ENCODE data around the gene POU3F3. TPM values are rescaled to one million over a fixed set of nuclear protein-coding genes. Genes with fewer than 3 reads are reported as not detected.

POU3F3 gene
- total RNA-seq, 2 donors from 2014 or later, result not detected

GRCh38 chr2:104862058-104862941 lies 8.4 kb downstream of the POU3F3 start:
- no peak for TF ChIP-seq CTCF (conservative IDR thresholded peaks at IDR 0.05)
- H3K36me3 ChIP-seq (ENCODE audit: control insufficient read depth, insufficient read depth, low read length), result no peaks in the 10 kb centered on the region
- Mint-ChIP-seq H3K36me3 (ENCODE audit: low read depth) (no peaks in the 10 kb centered on the region), H3K4me1 (peaks cover 23% of the 10 kb centered on the region), H3K9me3 (no peaks in the 10 kb centered on the region), H3K27me3 (ENCODE audit: insufficient read depth) (peaks cover 97% of the 10 kb centered on the region), H3K27ac (no peak overlapping the region), H3K4me3 (peak overlapping the region; percentile 57)
- peaks cover 7% of the 10 kb centered on the region for H3K4me1 ChIP-seq (ENCODE audit: control insufficient read depth, insufficient read depth, low read length)
- H3K9ac ChIP-seq (ENCODE audit: extremely low read depth, low read length, poor library complexity, severe bottlenecking), result no peak overlapping the region
- H3K27ac ChIP-seq (ENCODE audit: low read depth, low read length), result peak overlapping the region; percentile 93
- peaks cover 100% of the 10 kb centered on the region for H3K27me3 ChIP-seq (ENCODE audit: control insufficient read depth, insufficient read depth, low read length, poor library complexity, severe bottlenecking)
- 1% methylated on average over 21 to 60 of the region's 60 CpGs for WGBS, 2 experiments (ENCODE audit: insufficient coverage in 1 of 2, insufficient read length in 1 of 2)
- no peaks in the 10 kb centered on the region for H3K9me3 ChIP-seq (ENCODE audit: control insufficient read depth, low read length)
- peak; percentile 87 for DNase-seq
- H3K4me3 ChIP-seq (ENCODE audit: low read length), result peak overlapping the region; percentile 74

DNA sequence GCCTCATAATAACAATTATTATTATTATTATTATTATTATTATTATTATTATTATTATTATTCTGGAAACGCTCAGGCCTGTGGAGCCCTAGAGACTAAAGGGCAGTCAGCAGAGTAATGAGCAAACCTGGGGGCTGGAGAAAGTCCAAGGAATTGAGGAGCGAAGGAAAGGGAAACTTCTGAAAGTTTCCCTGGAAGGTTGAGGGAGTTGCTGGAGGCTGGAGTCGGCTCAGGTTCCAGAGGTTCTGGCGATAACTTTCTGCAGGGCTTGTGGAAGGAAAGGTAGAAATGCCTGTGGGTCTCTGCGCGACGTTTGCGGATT lies 9.2 kb downstream of the POU3F3 start:
- WGBS, 2 experiments (ENCODE audit: insufficient coverage in 1 of 2, insufficient read length in 1 of 2), result 2% methylated on average over 8 of the region's 8 CpGs; no CpG with 5 or more reads in 1 of the 2 experiments
- DNase-seq, result no peak
- no peak for TF ChIP-seq CTCF (conservative IDR thresholded peaks at IDR 0.05)
- no peak overlapping the region for H3K27ac Mint-ChIP-seq
- no peaks in the 10 kb centered on the region for H3K36me3 Mint-ChIP-seq (ENCODE audit: low read depth)
- peaks cover 100% of the 10 kb centered on the region for H3K27me3 ChIP-seq (ENCODE audit: control insufficient read depth, insufficient read depth, low read length, poor library complexity, severe bottlenecking)
- no peaks in the 10 kb centered on the region for H3K9me3 ChIP-seq (ENCODE audit: control insufficient read depth, low read length)
- H3K27ac ChIP-seq (ENCODE audit: low read depth, low read length), result peak overlapping the region; percentile 66
- no peak overlapping the region for H3K9ac ChIP-seq (ENCODE audit: extremely low read depth, low read length, poor library complexity, severe bottlenecking)
- H3K4me1 Mint-ChIP-seq, result peaks cover 19% of the 10 kb centered on the region
- peaks cover 9% of the 10 kb centered on the region for H3K4me1 ChIP-seq (ENCODE audit: control insufficient read depth, insufficient read depth, low read length)
- peaks cover 98% of the 10 kb centered on the region for H3K27me3 Mint-ChIP-seq (ENCODE audit: insufficient read depth)
- peak overlapping the region; percentile 29 for H3K4me3 Mint-ChIP-seq
- H3K9me3 Mint-ChIP-seq, result no peaks in the 10 kb centered on the region
- H3K36me3 ChIP-seq (ENCODE audit: control insufficient read depth, insufficient read depth, low read length), result no peaks in the 10 kb centered on the region
- no peak overlapping the region for H3K4me3 ChIP-seq (ENCODE audit: low read length)

DNA sequence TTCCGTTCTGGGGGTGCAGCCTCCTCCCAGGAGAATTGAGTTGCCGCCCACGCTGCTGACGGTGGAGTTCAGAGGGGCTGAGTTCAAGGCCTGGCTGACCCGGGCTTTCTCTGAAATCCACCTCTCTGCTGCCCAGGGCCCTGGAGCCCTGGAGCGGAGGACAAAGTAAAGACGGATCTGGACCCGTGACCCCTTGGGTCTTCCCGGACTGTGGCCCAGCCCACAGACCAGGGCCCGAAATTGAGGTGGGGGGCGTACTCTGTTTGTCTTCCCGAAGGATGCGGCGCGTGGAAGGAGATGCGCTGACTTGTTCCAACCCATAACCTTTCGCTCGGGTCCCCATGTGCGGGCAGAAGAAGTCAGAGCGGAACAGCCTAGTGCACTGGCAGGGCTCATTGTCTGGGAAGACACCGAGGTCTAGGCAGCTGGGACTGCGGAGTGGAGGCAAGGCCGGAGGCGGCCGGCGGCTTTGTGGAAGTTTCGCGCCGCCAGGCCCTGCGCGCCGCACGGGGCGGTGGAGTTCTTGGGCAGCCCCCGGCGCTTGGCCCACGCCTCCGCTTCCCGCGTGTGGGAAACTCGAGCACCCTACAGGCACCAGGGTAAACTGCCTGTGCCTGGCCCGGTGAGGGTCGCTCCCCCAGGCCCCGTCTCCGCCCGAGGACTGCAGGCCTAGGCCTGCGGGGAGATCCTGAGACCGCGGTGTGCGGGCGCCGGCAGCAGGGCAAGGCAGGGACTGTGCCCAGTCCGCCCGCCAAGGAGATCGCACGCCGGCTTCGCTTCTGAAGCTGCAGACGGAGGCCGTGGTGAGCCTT lies 9.8 kb downstream of the POU3F3 start:
- H3K9me3 ChIP-seq (ENCODE audit: control insufficient read depth, low read length), result no peaks in the 10 kb centered on the region
- peak; percentile 75 for DNase-seq
- H3K27me3 ChIP-seq (ENCODE audit: control insufficient read depth, insufficient read depth, low read length, poor library complexity, severe bottlenecking), result peaks cover 100% of the 10 kb centered on the region
- peak overlapping the region; percentile 66 for H3K27ac ChIP-seq (ENCODE audit: low read depth, low read length)
- WGBS, 2 experiments (ENCODE audit: insufficient coverage in 1 of 2, insufficient read length in 1 of 2), result 2 to 11% methylated on average over 20 to 60 of the region's 60 CpGs
- H3K9ac ChIP-seq (ENCODE audit: extremely low read depth, low read length, poor library complexity, severe bottlenecking), result no peak overlapping the region
- TF ChIP-seq CTCF (conservative IDR thresholded peaks at IDR 0.05), result no peak
- no peaks in the 10 kb centered on the region for H3K9me3 Mint-ChIP-seq
- no peaks in the 10 kb centered on the region for H3K36me3 ChIP-seq (ENCODE audit: control insufficient read depth, insufficient read depth, low read length)
- H3K4me1 Mint-ChIP-seq, result peaks cover 19% of the 10 kb centered on the region
- H3K4me3 Mint-ChIP-seq, result peak overlapping the region; percentile 29
- H3K36me3 Mint-ChIP-seq (ENCODE audit: low read depth), result no peaks in the 10 kb centered on the region
- no peak overlapping the region for H3K4me3 ChIP-seq (ENCODE audit: low read length)
- no peak overlapping the region for H3K27ac Mint-ChIP-seq
- H3K27me3 Mint-ChIP-seq (ENCODE audit: insufficient read depth), result peaks cover 98% of the 10 kb centered on the region
- H3K4me1 ChIP-seq (ENCODE audit: control insufficient read depth, insufficient read depth, low read length), result peaks cover 9% of the 10 kb centered on the region
